ENCODE data around the gene ABCA7.
A peak's percentile ranks its signal among the peaks of the same experiment; 100 is the strongest.

Gene ABCA7

GRCh38 chr19:1073956-1074517, 34.1 kb downstream of the ABCA7 start:
- no peak for DNase-seq

GRCh38 chr19:1074544-1075283, 34.8 kb downstream of the ABCA7 start:
- DNase-seq, result peak; percentile 92

- no peak for DNase-seq
These were observed 36.1 kb downstream of the ABCA7 start for GRCh38 chr19:1076046-1076386.

- DNase-seq, result peak; percentile 90
These were observed 37.0 kb downstream of the ABCA7 start for GRCh38 chr19:1076951-1077350.

- DNase-seq, result peak; percentile 86
These were observed 39.7 kb downstream of the ABCA7 start for GRCh38 chr19:1079566-1080111.

- DNase-seq, result no peak
These were observed 40.7 kb downstream of the ABCA7 start for GRCh38 chr19:1080360-1081161.

GRCh38 chr19:1081301-1082164, 41.6 kb downstream of the ABCA7 start:
- no peak for DNase-seq

GRCh38 chr19:1082165-1082927, 42.4 kb downstream of the ABCA7 start:
- DNase-seq, result peak; percentile 92

GRCh38 chr19:1082928-1083816, 43.3 kb downstream of the ABCA7 start:
- no peak for DNase-seq

GRCh38 chr19:1084024-1084868, 44.3 kb downstream of the ABCA7 start:
- no peak for DNase-seq

- DNase-seq, result no peak
These were observed 45.2 kb downstream of the ABCA7 start for GRCh38 chr19:1085053-1085658.

- DNase-seq, result no peak
These were observed 46.0 kb downstream of the ABCA7 start for GRCh38 chr19:1085676-1086442.

GRCh38 chr19:1086613-1087012, 46.7 kb downstream of the ABCA7 start:
- DNase-seq, result no peak

- DNase-seq, result no peak
These were observed 48.0 kb downstream of the ABCA7 start for GRCh38 chr19:1087813-1088415.

- no peak for DNase-seq
These were observed 48.6 kb downstream of the ABCA7 start for GRCh38 chr19:1088416-1089010.

GRCh38 chr19:1089126-1089771, 49.3 kb downstream of the ABCA7 start:
- no peak for DNase-seq

GRCh38 chr19:1089891-1090290, 50.0 kb downstream of the ABCA7 start:
- DNase-seq, result no peak

Measured in activated CD8-positive, alpha-beta memory T cell treated with anti-CD3 and anti-CD28 coated beads, Interleukin-2, amount 50 U/mL, for 48 hours (primary cell).